ENCODE results near the gene CCNL2. TPM values are rescaled to one million over a fixed set of nuclear protein-coding genes. Genes with fewer than 3 reads are reported as not detected.

The CCNL2 gene
- polyA plus RNA-seq, 4 donors = 71.9 to 224 (median 198) TPM

DNA sequence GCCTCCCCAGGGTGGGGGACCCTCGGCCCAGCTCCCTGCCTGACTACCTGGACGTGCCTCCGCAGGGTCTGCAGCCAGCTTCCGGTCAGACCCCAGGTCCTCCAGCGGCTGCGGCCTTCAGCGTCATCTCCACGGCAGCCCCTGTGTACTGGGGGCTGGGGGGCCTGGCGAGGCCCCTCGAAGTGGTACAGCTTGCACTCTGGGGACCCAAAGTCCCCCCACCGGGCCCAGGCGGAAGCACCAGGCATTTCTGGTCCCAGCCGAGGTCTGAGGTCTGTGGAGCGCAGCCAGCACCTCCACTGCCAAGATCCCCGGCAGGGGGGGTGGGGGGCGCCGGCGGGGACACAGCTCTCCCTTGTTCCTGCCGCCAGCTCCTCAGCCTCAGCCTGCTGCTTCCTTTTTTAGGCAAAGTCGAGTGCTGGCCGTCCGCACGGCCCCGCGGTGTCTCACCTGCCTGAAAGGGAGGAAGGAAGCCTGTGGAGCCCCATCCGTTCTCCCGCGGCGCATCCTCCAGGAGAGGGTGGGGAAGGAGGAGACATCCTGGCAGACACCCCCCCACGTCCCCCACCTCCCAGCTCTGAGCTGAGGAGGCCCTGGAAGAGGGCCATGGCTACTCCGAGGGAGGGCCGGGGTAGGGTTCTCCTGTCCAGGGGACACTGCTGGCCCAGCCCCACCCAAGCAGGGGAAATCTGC is 35.1 kb upstream of the CCNL2 start:
- Histone ChIP-seq H3K27me3 (ENCODE audit: control insufficient read depth in 3 of 3, insufficient read depth in 3 of 3, low read length in 3 of 3) (no peaks in the 10 kb centered on the region), H3K4me3 (ENCODE audit: low read depth in 1 of 3, low read length in 3 of 3) (no peak overlapping the region), H3K4me1 (ENCODE audit: control insufficient read depth in 3 of 3, insufficient read depth in 2 of 3, low read depth in 1 of 3, low read length in 2 of 3) (peaks cover 0 to 88% (median 6%) of the 10 kb centered on the region in 3 donors), H3K36me3 (ENCODE audit: control insufficient read depth in 3 of 3, insufficient read depth in 2 of 3, low read depth in 1 of 3, low read length in 3 of 3) (peaks cover 0 to 23% (median 0%) of the 10 kb centered on the region in 3 donors), H3K27ac (ENCODE audit: low read depth in 1 of 3, low read length in 2 of 3) (peak overlapping the region in 2 of 3 donors; percentile 91 to 96), H3K9me3 (ENCODE audit: control insufficient read depth in 2 of 2, insufficient read depth in 1 of 2, low read depth in 1 of 2, low read length in 1 of 2) (no peaks in the 10 kb centered on the region)
- no peak for FAIRE-seq
- DNase-seq = peak in 1 of 2 donors; percentile 42
- WGBS, 3 donors = 31 to 56% (median 49%) methylated on average over 26 to 32 of the region's 32 CpGs

DNA sequence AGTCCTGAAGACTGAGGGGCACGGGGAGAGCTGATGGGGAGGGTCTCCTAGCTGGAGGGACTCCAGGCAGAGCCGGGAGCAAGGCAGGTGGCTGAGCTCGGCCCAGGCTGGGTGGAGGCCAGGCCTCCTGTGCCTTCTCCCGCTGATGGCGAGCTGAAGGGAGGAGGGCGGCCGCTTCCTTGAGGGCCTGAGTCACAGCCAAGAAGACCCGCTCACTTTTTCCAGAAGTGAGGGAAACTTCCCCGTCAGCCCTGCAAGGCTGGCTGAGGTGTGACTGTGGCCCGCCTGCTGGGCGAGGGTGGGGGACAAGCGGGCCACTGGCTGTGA is 34.6 kb upstream of the CCNL2 start:
- WGBS, 3 donors = 24 to 39% (median 35%) methylated on average over 8 to 12 of the region's 12 CpGs
- peak overlapping the region in 2 of 3 donors; percentile 91 to 96 for H3K27ac ChIP-seq (ENCODE audit: low read depth in 1 of 3, low read length in 2 of 3)
- DNase-seq (peak in 1 of 2 donors; percentile 51), FAIRE-seq (no peak)
- H3K36me3 ChIP-seq (ENCODE audit: control insufficient read depth in 3 of 3, insufficient read depth in 2 of 3, low read depth in 1 of 3, low read length in 3 of 3) = peaks cover 0 to 19% (median 0%) of the 10 kb centered on the region in 3 donors
- H3K9me3 ChIP-seq (ENCODE audit: control insufficient read depth in 2 of 2, insufficient read depth in 1 of 2, low read depth in 1 of 2, low read length in 1 of 2) = no peaks in the 10 kb centered on the region
- peaks cover 0 to 88% (median 6%) of the 10 kb centered on the region in 3 donors for H3K4me1 ChIP-seq (ENCODE audit: control insufficient read depth in 3 of 3, insufficient read depth in 2 of 3, low read depth in 1 of 3, low read length in 2 of 3)
- H3K4me3 ChIP-seq (ENCODE audit: low read depth in 1 of 3, low read length in 3 of 3) = no peak overlapping the region
- H3K27me3 ChIP-seq (ENCODE audit: control insufficient read depth in 3 of 3, insufficient read depth in 3 of 3, low read length in 3 of 3) = no peaks in the 10 kb centered on the region

DNA sequence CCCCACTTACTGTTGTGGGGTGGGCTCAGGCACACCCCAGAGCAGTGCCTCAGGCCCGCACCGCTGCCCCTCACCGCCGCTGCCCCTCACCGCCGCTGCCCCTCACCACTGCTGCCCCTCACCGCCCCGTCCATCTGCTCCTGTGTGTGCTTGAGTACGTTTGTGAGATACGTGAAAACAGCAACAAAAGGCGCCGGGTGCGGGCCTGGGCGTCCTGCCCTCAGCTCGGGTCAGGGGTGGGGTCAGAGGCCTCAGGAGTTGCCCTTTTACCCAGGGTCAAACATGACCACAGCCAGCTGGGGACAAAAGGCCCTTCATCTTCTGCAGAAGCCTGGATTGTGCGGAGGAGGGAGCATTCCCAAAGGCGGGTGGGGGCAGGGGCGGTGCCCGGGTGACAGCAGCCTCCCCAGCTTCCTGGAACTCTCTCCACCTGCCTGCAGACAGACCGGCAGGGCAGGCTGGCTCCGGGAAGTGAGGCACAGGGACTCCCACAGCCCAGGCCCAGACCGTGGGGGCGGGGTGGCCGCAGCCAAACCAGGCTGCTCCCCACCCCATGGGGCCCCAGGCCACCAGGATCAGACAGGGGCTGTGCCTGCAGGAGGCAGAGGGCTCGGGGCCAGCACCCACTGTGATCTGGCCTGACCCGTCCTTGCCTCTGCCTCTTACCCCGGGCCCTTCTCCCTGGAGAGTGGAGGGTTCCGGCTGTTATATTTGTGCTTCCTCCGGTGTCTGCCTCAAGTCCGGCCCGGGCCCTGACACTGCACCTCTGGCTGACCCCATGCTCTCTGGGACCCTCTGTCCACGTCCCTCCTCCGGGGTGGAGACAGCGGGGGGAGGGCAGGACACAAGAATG is 34.0 kb upstream of the CCNL2 start:
- H3K9me3 ChIP-seq (ENCODE audit: control insufficient read depth in 2 of 2, insufficient read depth in 1 of 2, low read depth in 1 of 2, low read length in 1 of 2) = peaks cover 0 to 2% of the 10 kb centered on the region in 2 donors
- DNase-seq (peak; percentile 81 to 94), FAIRE-seq (no peak)
- no peak overlapping the region for H3K4me3 ChIP-seq (ENCODE audit: low read depth in 1 of 3, low read length in 3 of 3)
- peaks cover 0 to 84% (median 6%) of the 10 kb centered on the region in 3 donors for H3K4me1 ChIP-seq (ENCODE audit: control insufficient read depth in 3 of 3, insufficient read depth in 2 of 3, low read depth in 1 of 3, low read length in 2 of 3)
- peaks cover 0 to 14% (median 0%) of the 10 kb centered on the region in 3 donors for H3K36me3 ChIP-seq (ENCODE audit: control insufficient read depth in 3 of 3, insufficient read depth in 2 of 3, low read depth in 1 of 3, low read length in 3 of 3)
- 24 to 52% (median 36%) methylated on average over 29 to 34 of the region's 34 CpGs for WGBS, 3 donors
- no peaks in the 10 kb centered on the region for H3K27me3 ChIP-seq (ENCODE audit: control insufficient read depth in 3 of 3, insufficient read depth in 3 of 3, low read length in 3 of 3)
- peak overlapping the region in 2 of 3 donors; percentile 91 to 96 for H3K27ac ChIP-seq (ENCODE audit: low read depth in 1 of 3, low read length in 2 of 3)

DNA sequence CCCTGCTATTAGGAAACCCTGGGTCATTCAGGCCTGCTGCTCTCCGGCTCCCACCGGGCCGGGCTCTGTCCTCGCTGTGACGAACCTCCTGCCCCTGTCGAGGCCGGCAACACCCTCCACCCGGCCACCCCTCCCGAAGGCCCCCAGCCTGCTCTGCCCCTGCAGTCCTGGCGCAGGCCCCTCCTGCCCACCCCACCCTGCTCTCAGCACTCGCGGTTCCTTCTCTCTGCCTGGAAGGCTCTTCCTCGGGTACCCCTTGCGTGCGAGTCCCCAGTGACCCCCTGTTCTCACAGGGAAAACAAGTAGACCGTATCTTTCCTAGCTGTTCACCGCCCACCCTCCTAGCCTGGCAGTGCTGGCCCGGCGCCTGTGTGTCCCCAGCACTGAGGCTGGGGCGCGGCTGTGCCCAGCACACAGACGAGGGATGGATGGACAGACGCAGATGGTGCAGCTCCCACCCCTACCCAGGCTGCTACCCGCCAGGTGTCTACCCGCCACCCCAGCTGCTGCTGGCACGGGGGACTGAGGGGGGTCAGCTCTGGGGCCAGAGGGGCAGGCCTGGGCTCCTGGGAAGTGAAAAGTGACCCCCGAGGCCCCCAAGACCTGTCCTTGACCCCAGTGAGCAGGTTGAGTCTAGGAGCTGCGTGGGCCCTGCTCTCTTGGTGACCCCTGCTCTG is 33.3 kb upstream of the CCNL2 start:
- Histone ChIP-seq H3K36me3 (ENCODE audit: control insufficient read depth in 3 of 3, insufficient read depth in 2 of 3, low read depth in 1 of 3, low read length in 3 of 3) (peaks cover 0 to 9% (median 0%) of the 10 kb centered on the region in 3 donors), H3K9me3 (ENCODE audit: control insufficient read depth in 2 of 2, insufficient read depth in 1 of 2, low read depth in 1 of 2, low read length in 1 of 2) (peaks cover 0 to 2% of the 10 kb centered on the region in 2 donors), H3K27ac (ENCODE audit: low read depth in 1 of 3, low read length in 2 of 3) (peak overlapping the region in 2 of 3 donors; percentile 91 to 96), H3K4me1 (ENCODE audit: control insufficient read depth in 3 of 3, insufficient read depth in 2 of 3, low read depth in 1 of 3, low read length in 2 of 3) (peaks cover 0 to 78% (median 6%) of the 10 kb centered on the region in 3 donors), H3K27me3 (ENCODE audit: control insufficient read depth in 3 of 3, insufficient read depth in 3 of 3, low read length in 3 of 3) (no peaks in the 10 kb centered on the region), H3K4me3 (ENCODE audit: low read depth in 1 of 3, low read length in 3 of 3) (no peak overlapping the region)
- DNase-seq = no peak
- WGBS, 3 donors = 64 to 76% (median 71%) methylated on average over 28 of the region's 28 CpGs
- no peak for FAIRE-seq

DNA sequence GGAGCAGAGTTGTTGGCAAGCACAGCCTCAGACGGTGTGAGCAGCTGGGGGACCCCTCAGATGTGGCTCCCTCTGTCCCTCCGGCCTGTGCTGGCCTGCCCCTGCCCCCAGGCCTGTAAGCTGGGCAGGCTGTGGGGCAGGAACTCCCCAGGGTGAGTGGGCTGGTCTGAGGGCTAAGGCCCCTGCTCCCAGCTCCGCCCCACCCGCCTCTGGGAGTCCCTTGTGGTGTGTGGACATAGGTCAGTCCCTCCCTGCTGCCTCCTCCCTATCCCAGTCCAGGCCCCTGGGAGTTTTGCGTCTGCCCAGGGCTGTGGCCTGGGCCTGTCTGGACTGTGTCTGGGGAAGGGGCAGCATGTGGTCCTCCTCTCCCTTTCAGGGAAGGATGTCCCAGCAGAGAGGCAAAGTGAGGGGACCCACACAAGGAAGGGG is 32.7 kb upstream of the CCNL2 start:
- peak overlapping the region in 1 of 3 donors; percentile 25 for H3K4me3 ChIP-seq (ENCODE audit: low read depth in 1 of 3, low read length in 3 of 3)
- H3K9me3 ChIP-seq (ENCODE audit: control insufficient read depth in 2 of 2, insufficient read depth in 1 of 2, low read depth in 1 of 2, low read length in 1 of 2) = peaks cover 0 to 2% of the 10 kb centered on the region in 2 donors
- peaks cover 0 to 3% (median 0%) of the 10 kb centered on the region in 3 donors for H3K36me3 ChIP-seq (ENCODE audit: control insufficient read depth in 3 of 3, insufficient read depth in 2 of 3, low read depth in 1 of 3, low read length in 3 of 3)
- FAIRE-seq = no peak
- peaks cover 0 to 2% (median 0%) of the 10 kb centered on the region in 3 donors for H3K27me3 ChIP-seq (ENCODE audit: control insufficient read depth in 3 of 3, insufficient read depth in 3 of 3, low read length in 3 of 3)
- H3K27ac ChIP-seq (ENCODE audit: low read depth in 1 of 3, low read length in 2 of 3) = peak overlapping the region in 2 of 3 donors; percentile 91 to 96
- DNase-seq = peak in 1 of 2 donors; percentile 88
- 41 to 43% (median 42%) methylated on average over 5 of the region's 5 CpGs for WGBS, 3 donors
- peaks cover 0 to 73% (median 6%) of the 10 kb centered on the region in 3 donors for H3K4me1 ChIP-seq (ENCODE audit: control insufficient read depth in 3 of 3, insufficient read depth in 2 of 3, low read depth in 1 of 3, low read length in 2 of 3)

DNA sequence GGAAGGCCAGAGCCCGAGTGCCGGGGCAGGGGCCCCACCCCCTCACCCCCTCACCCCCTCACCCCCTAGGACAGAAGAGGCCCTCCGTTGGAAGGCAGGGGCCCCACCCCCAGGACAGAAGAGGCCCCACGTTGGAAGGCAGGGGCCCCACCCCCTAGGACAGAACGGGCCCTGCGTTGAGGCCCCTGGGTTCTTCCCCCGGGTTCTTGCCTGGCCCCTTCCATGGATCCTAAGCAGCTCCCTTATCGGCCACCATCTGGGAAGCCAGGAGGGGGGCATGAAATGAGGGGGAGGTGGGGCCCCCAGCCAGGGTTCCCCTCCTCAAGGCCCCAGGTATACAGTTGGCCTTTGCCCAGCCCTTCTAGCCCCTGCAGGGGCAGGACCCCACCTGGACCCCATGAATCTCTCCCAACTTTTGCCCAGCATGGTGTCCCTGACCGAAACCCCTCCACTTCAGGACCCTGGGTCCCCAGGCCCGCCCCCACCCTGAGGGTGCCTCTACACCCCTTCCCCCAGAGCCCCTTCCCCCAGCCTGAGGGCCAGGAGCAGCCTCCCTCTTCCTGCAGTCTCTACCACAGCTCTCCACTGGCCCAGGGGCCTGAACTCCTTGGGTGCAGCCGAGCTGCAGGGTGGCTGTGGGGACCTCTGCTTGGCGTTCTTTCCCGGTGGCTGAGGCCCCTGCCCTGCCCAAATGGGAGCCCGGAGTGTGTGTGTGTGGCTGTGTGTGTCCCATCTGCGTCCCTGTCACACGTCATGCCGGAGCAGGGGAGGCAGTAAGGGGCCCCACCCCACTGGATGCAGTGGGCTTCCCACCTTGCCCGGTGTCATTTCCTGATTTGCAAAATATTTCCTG is 32.1 kb upstream of the CCNL2 start:
- peaks cover 0 to 72% (median 6%) of the 10 kb centered on the region in 3 donors for H3K4me1 ChIP-seq (ENCODE audit: control insufficient read depth in 3 of 3, insufficient read depth in 2 of 3, low read depth in 1 of 3, low read length in 2 of 3)
- H3K4me3 ChIP-seq (ENCODE audit: low read depth in 1 of 3, low read length in 3 of 3) = peak overlapping the region in 1 of 3 donors; percentile 39

DNA sequence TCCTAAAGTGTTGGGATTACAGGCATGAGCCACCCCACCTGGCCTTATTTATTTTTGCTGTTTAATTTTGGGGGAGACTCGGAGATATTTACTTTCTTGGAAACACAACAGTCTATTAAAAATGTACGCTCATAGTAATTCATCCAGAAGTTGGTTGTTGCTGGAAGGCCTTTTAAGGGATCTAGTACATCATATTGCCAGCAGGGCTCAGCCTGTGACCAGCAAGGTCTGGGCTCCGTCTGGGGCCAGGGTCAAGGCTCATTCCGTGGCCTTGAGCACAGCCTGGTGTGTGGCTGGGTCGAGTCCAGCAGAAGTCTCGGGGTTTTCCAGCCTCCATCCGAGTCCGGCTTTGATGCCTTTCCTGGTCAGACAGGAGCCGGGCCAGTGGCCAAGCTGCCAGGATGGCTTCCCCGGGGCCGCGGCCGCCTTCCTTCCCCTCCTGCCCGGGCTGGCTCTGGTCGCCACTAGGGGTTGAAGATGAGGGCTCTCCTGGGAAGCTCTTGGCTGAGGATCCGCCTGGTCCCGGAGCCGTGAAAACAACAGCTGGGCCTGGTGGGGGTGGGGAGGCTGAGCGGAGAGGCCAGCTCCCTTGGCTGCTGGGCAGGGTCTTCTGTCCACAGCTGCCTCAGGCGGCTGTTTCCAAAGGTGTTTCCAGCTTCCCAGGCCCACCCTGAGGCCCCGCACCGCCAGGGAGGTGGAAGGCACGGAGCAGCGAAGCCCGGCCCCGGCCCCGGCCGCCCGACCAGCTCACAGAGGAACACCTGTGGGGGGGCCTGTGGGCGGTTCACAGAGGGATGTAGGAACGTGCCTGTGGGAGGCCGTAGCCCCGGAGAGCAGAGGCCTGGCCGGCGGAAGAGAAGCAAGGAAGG is 31.2 kb upstream of the CCNL2 start:
- peak in 1 of 2 donors; percentile 85 for DNase-seq
- Histone ChIP-seq H3K27me3 (ENCODE audit: control insufficient read depth in 3 of 3, insufficient read depth in 3 of 3, low read length in 3 of 3) (peaks cover 0 to 6% (median 0%) of the 10 kb centered on the region in 3 donors), H3K4me1 (ENCODE audit: control insufficient read depth in 3 of 3, insufficient read depth in 2 of 3, low read depth in 1 of 3, low read length in 2 of 3) (peaks cover 0 to 73% (median 6%) of the 10 kb centered on the region in 3 donors), H3K36me3 (ENCODE audit: control insufficient read depth in 3 of 3, insufficient read depth in 2 of 3, low read depth in 1 of 3, low read length in 3 of 3) (no peaks in the 10 kb centered on the region), H3K27ac (ENCODE audit: low read depth in 1 of 3, low read length in 2 of 3) (peak overlapping the region in 2 of 3 donors; percentile 84 to 96), H3K9me3 (ENCODE audit: control insufficient read depth in 2 of 2, insufficient read depth in 1 of 2, low read depth in 1 of 2, low read length in 1 of 2) (peaks cover 0 to 2% of the 10 kb centered on the region in 2 donors), H3K4me3 (ENCODE audit: low read depth in 1 of 3, low read length in 3 of 3) (peak overlapping the region in 1 of 3 donors; percentile 39)
- 34 to 41% (median 40%) methylated on average over 31 to 35 of the region's 35 CpGs for WGBS, 3 donors
- FAIRE-seq = no peak

More for the DNA sequence above, 32.1 kb upstream of the CCNL2 start:
- H3K9me3 ChIP-seq (ENCODE audit: control insufficient read depth in 2 of 2, insufficient read depth in 1 of 2, low read depth in 1 of 2, low read length in 1 of 2) = peaks cover 0 to 2% of the 10 kb centered on the region in 2 donors
- DNase-seq (peak in 1 of 2 donors; percentile 89), FAIRE-seq (no peak)
- H3K27me3 ChIP-seq (ENCODE audit: control insufficient read depth in 3 of 3, insufficient read depth in 3 of 3, low read length in 3 of 3) = peaks cover 0 to 6% (median 0%) of the 10 kb centered on the region in 3 donors
- 52 to 63% (median 59%) methylated on average over 15 to 18 of the region's 18 CpGs for WGBS, 3 donors
- peak overlapping the region in 2 of 3 donors; percentile 91 to 96 for H3K27ac ChIP-seq (ENCODE audit: low read depth in 1 of 3, low read length in 2 of 3)
- H3K36me3 ChIP-seq (ENCODE audit: control insufficient read depth in 3 of 3, insufficient read depth in 2 of 3, low read depth in 1 of 3, low read length in 3 of 3) = no peaks in the 10 kb centered on the region
